Osteocyte (in vitro differentiated cells): Measurements from ENCODE around the gene NABP1. TPM values are rescaled to one million over a fixed set of nuclear protein-coding genes. Genes with fewer than 3 reads are reported as not detected.

Source experiments
- DNase-seq: peaks from one replicate; pipeline ENCODE4 v3.0.0; 2021; ENCODE audit warnings: mixed read lengths; ENCODE audit not compliant: unreplicated experiment; ENCODE audit errors: extremely low spot score
- H3K27ac Mint-ChIP-seq: one replicate; pipeline ENCODE4 v1.8.0; 2021; ENCODE audit warnings: mild to moderate bottlenecking, mixed read lengths; ENCODE audit not compliant: unreplicated experiment
- H3K27me3 Mint-ChIP-seq: one replicate; pipeline ENCODE4 v1.8.0; 2021; ENCODE audit warnings: mixed read lengths; ENCODE audit not compliant: unreplicated experiment
- H3K36me3 Mint-ChIP-seq: one replicate; pipeline ENCODE4 v1.8.0; 2021; ENCODE audit warnings: mixed read lengths; ENCODE audit not compliant: unreplicated experiment
- H3K4me1 Mint-ChIP-seq: one replicate; pipeline ENCODE4 v1.8.0; 2021; ENCODE audit warnings: mixed read lengths; ENCODE audit not compliant: unreplicated experiment
- H3K4me3 Mint-ChIP-seq: one replicate; pipeline ENCODE4 v1.8.0; 2021; ENCODE audit warnings: mild to moderate bottlenecking, moderate library complexity, mixed read lengths; ENCODE audit not compliant: unreplicated experiment
- H3K9me3 Mint-ChIP-seq: one replicate; pipeline ENCODE4 v1.8.0; 2021; ENCODE audit warnings: mixed read lengths; ENCODE audit not compliant: unreplicated experiment
- total RNA-seq: library from RNA; stranded (reverse); gene quantifications from 2 replicates; pipeline ENCODE4 v1.2.1, GENCODE V29; 2021
- TF ChIP-seq, protein P1 (sequence below): fragments of 200-600 bp; sonication (generic); IDR thresholded peaks from 2 replicates; pipeline ENCODE4 v1.5.0; 2021; ENCODE audit warnings: antibody characterized with exemption, mild to moderate bottlenecking, moderate library complexity

The NABP1 gene
- total RNA-seq, 1 donor from 2014 or later, result 12.2 TPM

DNA sequence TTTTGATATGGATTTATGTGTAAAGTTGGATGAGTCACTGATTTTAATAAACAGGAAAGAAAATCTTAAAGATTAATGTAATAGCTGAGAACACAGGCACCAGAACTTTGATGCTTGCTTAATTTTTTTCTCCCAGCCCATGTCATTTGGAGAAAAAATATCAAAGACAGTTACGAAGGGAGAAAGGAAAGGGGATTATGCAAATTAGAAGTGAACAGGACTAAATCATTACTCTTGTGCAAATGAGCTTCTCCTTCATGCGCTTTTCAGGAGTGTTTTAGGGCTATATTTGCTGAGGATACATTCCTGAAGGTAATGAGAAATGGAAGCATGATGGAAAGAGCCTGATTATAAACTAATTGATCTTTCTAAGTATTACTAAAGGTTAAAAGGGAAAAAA is 28.9 kb downstream of the NABP1 start:
- H3K4me1 Mint-ChIP-seq, result peaks cover 14% of the 10 kb centered on the region
- H3K27ac Mint-ChIP-seq, result no peak overlapping the region
- no peaks in the 10 kb centered on the region for H3K36me3 Mint-ChIP-seq
- H3K9me3 Mint-ChIP-seq, result peaks cover 4% of the 10 kb centered on the region
- TF ChIP-seq, protein P1, sequence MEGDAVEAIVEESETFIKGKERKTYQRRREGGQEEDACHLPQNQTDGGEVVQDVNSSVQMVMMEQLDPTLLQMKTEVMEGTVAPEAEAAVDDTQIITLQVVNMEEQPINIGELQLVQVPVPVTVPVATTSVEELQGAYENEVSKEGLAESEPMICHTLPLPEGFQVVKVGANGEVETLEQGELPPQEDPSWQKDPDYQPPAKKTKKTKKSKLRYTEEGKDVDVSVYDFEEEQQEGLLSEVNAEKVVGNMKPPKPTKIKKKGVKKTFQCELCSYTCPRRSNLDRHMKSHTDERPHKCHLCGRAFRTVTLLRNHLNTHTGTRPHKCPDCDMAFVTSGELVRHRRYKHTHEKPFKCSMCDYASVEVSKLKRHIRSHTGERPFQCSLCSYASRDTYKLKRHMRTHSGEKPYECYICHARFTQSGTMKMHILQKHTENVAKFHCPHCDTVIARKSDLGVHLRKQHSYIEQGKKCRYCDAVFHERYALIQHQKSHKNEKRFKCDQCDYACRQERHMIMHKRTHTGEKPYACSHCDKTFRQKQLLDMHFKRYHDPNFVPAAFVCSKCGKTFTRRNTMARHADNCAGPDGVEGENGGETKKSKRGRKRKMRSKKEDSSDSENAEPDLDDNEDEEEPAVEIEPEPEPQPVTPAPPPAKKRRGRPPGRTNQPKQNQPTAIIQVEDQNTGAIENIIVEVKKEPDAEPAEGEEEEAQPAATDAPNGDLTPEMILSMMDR, result no peak
- H3K27me3 Mint-ChIP-seq, result peaks cover 2% of the 10 kb centered on the region
- DNase-seq, result no peak
- no peak overlapping the region for H3K4me3 Mint-ChIP-seq

DNA sequence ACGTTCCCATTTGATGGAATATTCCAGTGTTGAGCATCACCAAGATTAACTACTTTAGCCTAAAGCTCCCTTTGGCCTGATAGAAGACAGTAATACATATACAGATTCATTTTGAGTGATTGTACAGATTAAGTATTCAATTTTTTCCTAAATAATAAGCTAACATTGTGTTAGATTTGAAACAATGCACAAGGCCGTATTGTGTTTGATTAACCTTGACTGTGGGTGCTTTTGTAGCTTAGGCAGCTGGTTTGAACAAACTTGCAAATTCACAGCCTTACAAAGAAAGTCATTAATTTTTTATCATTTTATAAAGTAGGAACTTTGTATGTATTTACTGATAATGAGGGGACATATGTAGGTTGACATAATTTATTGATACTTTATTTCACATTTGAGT is 29.6 kb downstream of the NABP1 start:
- Mint-ChIP-seq H3K36me3 (no peaks in the 10 kb centered on the region), H3K27me3 (peaks cover 2% of the 10 kb centered on the region)

DNA sequence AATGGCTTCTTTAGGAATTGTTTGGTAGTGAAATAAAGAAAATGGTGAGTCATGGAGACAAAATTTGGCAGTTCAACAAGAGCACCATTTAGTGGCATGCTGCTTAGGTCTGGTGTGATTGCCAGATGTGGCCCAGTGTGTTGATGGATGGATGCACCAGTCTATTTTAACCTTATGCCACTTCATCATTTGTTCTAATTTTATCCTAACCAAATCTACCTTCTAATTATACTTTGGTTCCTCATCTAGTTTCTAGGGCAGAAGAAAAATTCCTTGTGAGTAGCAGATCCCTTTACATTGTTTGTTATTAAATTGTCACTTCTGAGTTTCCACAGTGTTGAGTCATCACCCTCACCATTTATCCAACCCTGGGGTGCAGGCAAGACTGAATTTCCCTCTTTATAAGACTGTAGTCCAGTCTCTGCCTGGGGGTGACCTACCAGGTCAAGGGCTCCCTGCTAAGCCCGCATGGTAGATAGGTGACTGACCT is 32.5 kb downstream of the NABP1 start:
- Mint-ChIP-seq H3K9me3 (no peaks in the 10 kb centered on the region), H3K4me3 (no peak overlapping the region), H3K27me3 (peaks cover 2% of the 10 kb centered on the region), H3K27ac (peak overlapping the region; percentile 17), H3K36me3 (no peaks in the 10 kb centered on the region), H3K4me1 (peaks cover 14% of the 10 kb centered on the region)
- DNase-seq, result no peak
- TF ChIP-seq, protein P1, result no peak

More for the DNA sequence above, 29.6 kb downstream of the NABP1 start:
- no peak overlapping the region for H3K27ac Mint-ChIP-seq
- no peaks in the 10 kb centered on the region for H3K9me3 Mint-ChIP-seq
- TF ChIP-seq, protein P1, result no peak
- no peak overlapping the region for H3K4me3 Mint-ChIP-seq
- no peak for DNase-seq
- H3K4me1 Mint-ChIP-seq, result peaks cover 14% of the 10 kb centered on the region

DNA sequence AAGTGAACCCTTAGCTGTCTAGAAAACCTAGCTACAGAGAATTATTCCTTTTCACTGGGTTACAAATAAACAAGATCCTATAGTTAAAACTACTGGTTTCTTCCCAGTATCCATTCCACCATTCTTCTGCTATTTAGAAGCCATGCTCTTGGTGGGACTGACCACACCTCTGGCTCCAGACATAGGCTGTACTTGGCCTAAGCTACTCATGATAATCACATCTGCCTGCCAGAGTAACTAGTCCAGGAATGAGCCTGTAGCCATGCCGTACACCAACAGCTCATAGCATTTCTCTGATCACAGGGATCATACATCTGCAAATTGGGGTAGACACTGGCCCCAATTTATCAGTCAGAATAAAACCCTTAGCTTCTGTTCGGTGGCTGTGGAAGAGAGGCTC is 33.7 kb downstream of the NABP1 start:
- TF ChIP-seq, protein P1, result no peak
- no peak for DNase-seq
- Mint-ChIP-seq H3K4me1 (peaks cover 14% of the 10 kb centered on the region), H3K36me3 (no peaks in the 10 kb centered on the region), H3K9me3 (no peaks in the 10 kb centered on the region), H3K27ac (no peak overlapping the region), H3K27me3 (peaks cover 6% of the 10 kb centered on the region), H3K4me3 (no peak overlapping the region)

DNA sequence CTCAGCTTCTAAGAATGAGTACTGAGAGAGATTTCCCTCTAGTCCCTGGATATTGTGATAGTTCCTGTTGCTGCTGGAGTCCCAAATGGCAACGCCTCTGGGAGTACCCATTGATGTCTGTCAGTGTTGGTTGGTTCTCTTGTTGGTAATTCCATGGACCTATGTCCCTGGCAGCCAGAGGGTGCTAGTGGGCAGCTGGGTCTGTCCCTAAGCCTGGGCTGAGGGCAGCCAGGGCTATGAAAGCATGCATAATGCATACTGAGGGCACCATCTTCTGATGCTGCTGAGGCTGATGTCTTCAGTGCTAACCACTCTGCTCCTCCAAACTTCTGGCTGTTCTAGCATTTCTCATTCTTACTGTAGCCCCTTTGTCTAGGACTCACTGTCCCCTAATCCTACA is 35.9 kb downstream of the NABP1 start:
- no peak overlapping the region for H3K4me3 Mint-ChIP-seq
- peaks cover 1% of the 10 kb centered on the region for H3K36me3 Mint-ChIP-seq
- no peak overlapping the region for H3K27ac Mint-ChIP-seq
- DNase-seq, result no peak
- H3K27me3 Mint-ChIP-seq, result peaks cover 6% of the 10 kb centered on the region
- TF ChIP-seq, protein P1, result no peak
- peaks cover 14% of the 10 kb centered on the region for H3K4me1 Mint-ChIP-seq
- H3K9me3 Mint-ChIP-seq, result no peaks in the 10 kb centered on the region
